ENCODE results near the gene VPS13D.
"Not testable (repeated sequence)": the region's sequence is repeated elsewhere in the genome, so short reads cannot be mapped to it uniquely, and the experiment has no call there.

The VPS13D gene

DNA sequence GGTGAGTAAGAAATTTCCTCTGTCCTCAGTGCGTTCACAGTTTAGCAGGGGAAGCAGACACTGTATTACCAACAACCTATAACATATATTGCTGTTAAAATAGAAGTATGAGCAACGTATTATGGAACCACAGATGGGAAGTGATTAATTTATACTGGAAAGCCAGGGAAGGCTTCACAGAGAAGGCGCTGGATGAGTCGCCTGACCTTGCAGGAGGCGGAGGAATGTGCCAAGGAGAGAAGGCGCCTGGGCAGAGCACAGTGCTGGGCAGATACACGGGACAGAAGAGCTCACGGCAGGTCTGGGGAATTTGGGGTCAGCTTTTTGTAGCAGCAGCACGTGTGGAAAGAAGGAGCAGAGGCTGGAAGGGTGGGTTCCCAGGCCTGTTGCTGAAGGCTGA, 271.8 kb downstream of the VPS13D start:
- DNase-seq: peak; percentile 84

DNA sequence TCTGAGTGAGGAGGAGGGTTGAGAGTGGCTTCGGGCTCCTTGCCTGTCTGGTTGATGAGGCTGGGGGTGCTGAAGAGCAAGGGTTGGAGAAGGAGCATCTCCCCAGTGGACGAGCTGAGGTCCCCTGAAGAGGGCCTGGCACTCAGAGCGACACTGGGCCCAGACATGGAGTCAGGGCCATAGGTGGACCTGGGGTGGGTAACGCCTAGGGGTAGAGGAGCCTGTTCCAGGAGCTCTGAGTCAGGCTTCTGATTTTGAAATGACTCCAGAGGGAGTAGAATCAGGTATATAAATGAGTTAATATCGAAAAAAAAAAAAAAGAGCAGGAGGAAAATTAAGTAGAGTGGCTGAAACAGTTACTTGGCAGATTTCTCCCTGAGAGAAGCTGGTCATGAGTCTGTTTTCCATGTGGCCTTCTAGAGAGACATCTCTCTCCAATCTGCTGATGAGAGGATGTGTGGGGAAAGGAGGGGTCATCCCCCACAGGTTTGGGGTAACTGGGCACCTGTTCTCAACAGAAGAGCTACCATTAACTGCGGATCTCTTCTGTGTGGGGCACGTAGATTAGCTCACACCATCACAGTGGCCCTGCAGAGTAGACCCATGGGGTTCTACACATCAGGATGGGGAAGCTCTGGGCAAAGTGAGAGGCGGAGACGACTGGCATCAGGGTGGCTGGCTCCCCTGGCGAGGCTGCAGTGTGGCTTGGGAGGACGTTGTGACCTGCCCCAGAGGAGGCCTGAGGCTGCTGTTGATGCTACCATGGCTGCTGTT, 272.7 kb downstream of the VPS13D start:
- DNase-seq: no peak

DNA sequence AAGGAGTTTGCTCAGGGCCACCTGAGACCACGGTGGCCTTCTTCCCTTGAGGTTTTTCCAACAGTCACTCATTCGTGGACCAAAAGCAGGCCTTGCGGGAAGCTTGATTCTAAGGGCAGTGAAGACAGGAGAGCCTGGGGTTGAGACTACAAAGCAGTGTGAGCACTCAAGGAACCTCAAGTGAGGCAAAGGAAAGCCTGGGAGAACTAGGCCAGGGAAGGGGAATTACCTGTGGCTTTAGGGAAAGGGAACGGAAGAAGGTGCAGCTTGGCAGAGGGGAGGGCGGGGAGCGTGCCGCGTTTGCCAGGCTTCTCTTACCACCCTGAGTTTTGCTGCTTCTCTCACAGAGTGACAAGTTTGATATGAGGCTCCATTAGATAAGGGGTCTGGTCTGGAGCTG, 273.9 kb downstream of the VPS13D start:
- DNase-seq: no peak

DNA sequence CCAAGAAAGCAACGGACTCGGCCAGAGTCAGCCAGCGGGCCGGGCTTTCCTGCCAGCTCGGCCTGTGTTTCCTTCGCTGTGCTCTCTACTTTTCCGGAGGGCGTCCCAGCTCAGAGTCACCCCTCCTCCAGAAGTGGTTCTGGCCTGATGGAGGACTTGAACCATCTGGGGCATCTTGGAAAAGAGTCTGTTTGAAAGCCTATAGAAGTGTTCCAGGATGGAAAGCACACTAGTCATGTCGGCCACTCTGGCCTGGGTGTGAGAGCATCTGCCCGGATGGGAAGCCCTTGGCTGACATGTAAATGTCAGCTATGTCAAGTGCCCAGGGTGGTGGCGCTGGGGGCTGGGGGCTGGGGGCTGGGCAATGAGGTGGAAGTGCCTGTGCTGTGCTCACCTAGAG, 274.8 kb downstream of the VPS13D start:
- no peak for DNase-seq

DNA sequence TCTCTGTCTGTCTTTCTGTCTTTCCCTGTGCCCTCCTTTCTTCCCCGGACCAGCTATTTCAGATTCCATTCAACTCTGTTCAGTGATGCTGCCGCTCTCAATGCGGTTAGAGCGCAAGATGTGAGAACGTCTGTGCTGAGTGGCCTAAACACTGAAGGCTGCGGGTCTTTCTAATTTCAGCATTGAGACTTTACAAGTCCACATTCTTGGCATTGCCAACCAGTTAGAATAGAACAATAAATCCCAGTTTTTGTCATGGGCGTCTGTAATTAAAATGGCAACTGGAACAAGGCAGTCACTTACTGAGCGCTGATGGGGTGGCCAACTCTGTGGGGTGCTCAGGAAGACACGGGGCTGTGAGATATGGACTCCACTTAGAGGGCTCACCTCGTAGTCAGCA, 275.4 kb downstream of the VPS13D start:
- no peak for DNase-seq

DNA sequence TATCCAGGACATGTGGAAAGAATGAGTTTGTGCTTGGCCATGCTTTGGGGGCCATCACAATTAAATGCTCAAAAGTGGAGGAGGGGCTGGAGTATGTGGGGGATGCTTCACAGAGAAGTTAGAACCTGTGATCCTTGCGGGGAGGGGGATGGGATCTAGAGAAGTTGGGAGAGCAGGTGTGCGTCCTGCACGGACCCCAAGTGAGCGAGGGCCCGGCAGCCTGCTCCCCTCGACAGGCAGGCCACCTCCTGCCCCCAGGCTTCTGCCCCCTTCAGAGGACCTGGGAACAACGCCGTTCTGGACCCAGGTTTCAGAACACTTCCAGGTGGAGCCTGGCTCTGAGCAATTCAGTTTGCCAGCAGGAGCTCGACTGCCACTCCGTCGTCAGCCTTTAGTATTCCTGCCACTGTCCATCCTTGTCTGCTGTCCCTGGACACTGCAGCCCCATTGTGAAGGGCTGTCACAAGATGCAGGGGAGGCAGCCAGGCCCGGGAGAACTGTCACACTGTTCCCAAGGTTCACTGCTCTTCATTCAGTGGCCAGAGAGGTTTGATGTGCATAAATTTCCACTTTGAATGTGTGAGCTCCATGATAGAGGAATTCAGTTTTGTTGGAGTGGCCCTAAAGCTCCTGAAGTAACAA, 275.9 kb downstream of the VPS13D start:
- no peak for DNase-seq

DNA sequence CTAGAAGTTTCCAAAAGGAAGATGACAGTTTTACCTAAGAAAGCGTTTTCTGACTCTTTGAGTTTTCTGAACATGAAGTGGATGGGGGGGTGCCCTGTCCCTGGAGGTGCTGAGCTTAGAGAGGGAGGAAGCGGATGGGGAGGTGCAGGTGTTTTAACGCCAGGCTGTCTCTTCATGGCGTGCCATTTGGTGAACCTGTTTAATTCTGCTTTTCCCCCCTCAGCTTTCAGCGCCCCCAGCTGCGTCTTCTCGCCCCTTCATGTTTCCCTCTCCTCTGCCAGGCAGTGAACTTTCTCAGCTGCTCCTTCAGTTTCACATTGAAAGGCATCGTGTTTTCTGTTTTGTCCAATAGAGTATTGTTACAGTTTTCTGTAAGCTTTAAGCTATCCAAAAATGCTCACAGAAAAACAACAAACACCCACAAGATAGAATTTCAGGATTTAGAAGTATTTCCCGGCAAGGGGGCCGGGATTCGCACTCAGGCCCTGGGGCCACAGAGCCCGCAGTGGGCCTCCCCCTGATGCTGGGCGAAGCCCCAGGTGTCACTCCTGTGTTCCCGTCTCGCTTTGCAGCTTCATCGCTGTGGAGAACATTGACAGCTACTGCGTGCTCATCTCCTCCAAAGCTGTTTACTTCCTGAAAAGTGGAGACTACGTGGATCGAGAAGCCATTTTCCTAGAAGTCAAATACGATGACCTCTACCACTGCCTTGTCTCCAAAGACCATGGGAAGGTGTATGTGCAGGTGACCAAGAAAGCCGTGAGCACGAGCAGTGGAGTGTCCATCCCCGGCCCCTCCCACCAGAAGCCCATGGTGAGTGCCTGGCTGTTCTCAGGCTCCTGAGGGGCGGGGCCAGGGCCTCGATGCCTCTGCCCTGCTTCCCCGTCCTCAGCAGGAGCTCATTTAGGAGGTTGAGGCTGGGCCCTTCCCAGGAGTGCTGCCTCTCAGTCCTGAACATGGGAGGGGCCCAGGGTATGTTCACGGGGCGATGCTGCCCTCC, 276.8 kb downstream of the VPS13D start:
- no peak for DNase-seq

DNA sequence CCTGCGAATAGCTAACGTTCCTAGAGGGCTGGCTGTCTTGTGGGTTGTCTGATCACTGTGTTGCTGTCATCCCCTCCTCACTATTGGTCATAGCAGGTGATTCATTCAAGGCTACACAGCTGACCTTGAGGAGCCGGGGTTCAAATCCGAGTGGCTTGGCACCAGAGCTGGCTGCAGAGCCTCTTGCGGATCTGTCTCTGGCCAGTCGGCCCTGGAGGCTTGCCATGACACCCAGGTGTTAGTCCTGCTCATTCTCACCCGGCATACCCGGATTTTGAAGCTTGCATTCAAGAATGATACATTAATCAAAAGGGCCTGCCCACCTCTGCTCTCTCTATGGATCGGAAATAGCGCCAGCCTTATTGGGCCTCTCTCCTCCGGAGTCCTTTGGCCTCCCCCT, 277.8 kb downstream of the VPS13D start:
- DNase-seq: no peak

DNA sequence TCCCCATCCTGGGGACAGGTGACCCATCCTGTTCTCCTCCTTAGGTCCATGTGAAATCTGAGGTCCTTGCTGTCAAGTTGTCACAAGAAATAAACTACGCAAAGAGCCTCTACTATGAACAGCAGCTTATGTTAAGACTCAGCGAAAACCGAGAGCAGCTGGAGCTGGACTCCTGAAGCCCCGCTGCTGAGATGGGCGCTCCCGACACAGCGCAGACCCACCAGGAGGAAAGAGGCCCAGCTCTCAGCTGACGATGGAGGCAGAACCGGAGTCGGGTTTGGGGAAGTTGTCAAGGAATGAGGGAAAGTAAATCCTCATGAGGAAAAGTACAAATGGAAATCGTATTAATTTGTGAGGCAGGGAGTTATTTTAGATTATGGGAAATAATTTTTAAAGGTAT, 279.0 kb downstream of the VPS13D start:
- DNase-seq: no peak

DNA sequence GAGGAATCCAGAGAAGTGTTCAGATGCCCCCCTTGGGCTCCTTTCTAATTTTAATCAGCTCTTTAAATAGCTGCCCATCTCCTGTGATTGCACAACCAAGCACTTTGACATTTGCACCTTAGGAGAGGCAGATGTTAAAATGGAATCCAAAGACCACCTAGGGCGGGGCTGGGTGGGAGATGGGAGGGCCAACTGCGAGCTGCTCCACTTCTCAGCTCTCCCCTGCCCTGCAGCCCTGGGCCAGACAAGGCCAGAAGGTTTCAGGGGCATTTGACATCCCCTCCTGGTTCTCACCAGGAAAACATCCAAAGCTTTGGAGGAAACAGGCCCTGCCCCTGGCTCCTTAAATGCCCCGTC, 281.3 kb downstream of the VPS13D start:
- no peak for DNase-seq

DNA sequence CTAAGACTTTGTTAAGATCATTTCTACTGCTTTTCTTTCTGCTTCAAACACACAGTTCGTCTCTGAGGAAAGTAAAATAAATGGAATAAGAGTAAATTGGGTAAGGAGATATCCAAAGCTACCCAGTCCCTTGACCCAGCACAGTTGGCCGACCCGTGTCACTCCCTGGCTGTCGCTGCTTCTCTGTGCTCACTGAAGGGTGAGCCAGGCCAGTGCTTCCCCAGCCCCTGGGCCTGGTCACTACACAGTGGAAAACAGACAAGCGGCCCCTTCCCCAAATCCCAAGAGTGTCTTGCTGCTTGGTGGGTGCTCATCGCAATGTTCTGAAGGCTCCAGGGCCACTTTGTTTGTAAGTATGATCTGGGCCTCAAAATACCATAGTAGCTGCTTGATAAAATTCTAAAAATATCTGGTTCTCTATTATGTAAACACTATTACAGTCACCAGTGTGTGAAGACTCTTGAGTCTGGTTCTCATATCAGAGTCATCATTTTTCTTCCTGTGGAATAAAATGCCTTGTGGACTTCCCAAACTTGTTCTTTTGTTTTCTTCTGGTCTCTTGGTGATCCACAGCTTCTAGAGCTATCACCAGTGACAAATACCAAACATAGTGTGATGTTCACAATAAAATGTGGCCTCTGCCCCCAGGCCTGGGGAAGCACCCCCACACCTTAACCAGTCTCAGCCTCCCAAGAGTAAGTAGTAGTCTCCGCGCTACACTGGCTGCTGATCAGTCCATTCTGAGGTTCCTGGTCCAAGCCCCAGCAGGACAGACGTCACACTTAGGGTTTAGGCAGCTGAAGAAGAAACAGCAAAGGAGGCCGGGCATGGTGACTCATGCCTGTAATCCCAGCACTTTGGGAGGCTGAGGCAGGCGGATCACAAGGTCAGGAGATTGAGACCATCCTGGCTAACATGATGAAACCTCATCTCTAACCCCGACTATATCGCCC, 282.0 kb downstream of the VPS13D start:
- no peak for DNase-seq

DNA sequence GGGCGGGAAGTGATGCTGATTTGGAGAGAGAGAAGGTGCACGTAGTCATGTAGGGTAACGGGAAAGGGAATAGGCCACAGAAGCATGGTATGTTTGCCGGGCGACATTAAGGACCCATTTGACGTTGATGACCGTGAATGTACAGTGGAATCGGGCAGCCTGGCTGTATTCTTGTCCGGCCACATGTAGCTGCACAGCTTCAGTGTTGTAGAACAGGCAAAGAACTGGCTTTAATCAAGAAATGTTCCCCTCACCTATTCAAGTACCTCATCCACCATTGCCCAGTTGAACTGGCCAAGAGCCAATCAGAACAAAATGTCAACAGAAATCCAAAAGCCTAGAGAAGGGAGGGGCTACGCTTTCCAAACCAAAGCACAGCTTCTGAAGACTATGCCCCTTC, 283.4 kb downstream of the VPS13D start:
- DNase-seq: no peak

DNA sequence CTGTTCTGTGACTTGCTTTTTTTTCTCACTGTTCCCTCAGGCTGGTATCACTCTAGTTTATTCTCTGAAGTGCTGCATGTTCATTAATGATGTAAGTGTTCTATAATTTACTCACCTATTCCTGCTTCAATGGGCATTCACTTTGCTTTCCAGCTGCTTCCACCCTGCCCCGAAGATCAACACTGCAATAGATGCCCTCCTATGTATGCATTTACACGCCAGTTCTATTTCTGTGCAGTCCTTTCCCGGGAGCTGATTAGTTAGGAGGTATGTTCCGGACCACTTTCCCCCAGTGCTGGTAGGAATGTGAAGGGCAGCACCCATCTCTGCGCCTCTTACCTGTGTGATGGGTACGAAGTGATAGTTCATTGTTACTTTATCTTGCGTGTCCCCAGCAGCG, 284.8 kb downstream of the VPS13D start:
- no peak for DNase-seq

DNA sequence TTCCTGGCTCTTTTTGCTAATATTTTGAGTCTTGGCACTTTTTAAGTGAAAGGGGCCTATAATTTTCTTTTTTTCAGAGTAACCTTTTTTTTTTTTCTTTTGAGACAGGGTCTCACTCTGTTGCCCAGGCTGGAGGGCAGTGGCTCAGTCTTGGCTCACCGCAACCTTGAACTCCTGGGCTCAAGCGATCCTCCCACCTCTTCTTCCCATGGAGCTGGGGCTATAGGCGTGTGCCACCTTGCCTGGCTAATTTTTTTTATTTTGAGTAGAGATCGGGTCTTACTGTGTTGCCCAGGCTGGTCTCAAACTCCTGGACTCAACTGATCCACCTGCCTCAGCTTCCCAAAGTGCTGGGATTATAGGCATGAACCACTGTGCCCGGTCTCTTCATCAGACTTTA, 285.4 kb downstream of the VPS13D start:
- DNase-seq: no peak

DNA sequence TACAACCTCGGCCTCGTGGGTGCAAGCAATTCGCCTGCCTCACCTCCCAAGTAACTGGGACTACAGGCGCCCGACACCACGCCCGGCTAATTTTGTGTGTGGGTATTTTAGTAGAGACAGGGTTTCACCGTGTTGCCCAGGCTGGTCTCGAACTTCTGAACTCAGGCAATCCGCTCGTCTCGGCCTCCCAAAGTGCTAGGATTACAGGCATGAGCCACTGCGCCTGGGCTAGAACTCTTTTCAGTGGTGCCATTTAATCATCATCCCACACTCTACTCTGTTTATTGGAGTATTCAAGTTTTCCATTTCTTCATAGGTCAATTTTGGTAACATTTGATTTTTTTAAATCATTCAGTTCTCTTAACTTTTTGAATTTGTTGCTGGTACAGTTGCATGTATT, 286.9 kb downstream of the VPS13D start:
- no peak for DNase-seq

DNA sequence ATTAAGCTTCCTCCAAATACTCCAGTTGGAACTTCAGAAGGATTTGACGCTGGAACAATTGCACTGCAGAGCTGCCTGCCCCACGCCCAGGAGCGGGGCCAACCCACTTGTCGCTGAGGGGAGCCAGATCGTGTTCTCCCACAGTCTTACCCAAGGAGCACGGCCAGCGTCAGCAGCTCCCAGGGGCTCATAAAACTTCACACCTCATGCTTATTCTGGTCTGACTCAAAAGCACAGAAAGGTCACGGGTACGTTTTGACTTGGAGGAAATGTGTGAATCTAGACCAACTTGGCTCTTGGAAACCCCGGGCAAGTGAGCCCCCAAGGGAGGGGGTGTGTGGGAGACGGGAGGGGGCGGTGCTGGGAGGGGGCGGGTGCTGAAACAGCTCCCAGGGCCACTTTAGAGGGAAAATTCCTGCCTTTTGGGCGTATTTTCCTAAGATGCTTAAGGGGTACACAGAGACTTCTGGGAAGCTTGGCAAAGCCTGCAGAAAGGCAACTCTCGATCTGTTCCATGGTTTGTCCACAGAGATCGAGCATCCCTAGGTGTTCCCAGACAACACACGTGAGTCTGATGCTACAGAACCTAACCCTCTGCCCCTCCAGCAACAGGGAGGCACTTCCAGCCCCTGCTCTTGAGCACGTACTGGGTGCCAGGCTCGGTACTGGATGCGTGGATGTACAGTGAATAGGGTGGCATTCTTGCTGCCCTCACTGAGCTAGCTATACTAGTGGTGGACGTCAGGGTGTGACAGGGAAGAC, 289.3 kb downstream of the VPS13D start:
- DNase-seq: peak; percentile 44

DNA sequence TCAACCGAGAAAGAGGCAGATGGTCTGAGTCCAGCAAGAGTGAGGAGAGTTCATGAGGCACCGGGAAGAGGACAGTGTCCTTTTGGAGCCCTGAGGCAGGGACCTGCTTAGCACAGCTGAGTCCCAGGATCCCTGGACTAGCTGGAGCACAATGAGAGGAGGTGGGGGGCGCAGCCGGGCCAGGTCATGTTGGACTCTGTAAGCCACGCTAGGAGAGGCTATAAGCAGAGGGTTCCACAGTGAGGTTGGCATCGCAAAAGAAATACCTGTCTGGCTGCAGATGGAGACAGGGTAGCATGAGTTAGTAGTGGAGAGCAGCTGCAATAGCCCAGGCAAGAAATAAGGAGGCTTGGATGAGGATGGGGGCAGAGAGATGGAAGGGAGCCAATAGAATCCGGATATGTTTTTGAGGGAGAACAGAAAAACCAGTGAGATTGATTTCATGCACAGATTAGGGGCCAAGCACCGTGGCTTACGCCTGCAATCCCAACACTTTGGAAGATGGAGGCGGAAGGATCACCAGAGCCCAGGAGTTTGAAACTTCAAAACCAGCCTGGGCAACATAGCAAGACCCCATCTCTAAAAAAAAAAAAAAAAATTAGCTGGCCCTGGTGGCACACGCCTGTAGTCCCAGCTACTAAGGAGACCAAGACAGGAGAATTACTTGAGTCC, 290.0 kb downstream of the VPS13D start:
- no peak for DNase-seq

DNA sequence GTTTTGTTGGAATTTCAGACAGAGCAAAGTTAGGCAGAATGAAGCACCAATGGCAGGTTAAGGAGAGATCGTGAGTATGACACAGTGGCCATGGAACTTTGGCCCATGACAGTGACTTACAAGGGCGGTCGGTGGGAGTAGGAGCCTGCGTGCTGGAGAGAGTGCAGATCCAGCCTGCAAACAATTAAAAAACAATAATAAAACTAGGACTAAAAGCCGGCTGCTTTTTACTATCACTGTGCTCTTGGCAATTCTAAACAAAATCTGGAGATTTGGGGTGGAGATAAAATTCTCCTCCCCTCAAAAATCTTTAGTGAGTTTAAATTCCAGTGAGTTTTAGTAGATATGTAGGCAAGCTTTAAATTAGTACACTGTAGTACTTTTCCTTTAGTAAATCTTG, 291.3 kb downstream of the VPS13D start:
- DNase-seq: peak; percentile 11

DNA sequence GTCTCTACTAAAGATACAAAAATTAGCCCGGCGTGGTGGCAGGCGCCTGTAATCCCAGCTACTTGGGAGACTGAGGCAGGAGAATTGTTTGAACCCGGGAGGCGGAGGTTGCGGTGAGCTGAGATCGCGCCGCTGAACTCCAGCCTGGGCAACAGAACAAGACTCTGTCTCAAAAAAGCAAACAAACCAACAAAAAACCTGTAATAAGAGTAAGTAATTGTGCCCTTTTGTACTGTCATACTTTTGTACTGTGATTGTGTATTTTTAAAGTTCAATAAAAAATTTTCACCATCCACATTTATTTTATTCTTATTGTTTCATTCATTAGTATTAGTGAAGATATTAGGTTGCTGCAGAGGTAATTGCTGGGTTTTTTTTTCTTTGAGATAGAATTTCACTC, 292.9 kb downstream of the VPS13D start:
- DNase-seq: not testable (repeated sequence)

DNA sequence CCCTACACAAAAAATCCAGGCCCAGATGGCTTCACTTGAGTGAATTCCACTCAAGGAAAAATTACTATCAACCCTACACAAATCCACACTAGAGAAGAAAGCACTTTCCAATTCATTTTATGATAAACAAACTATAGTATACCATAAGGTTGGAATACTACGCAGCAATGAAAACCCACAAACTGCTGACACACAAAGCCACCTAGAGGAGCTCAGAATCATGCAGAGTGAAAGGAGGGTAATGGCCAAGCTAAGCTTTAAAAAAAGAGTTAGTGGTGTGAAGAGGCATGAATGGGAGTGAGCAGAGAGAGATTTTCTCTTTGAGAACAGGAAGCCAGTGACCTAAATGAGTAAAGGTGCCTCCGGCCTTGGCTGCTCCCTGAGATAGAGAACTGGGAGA, 294.4 kb downstream of the VPS13D start:
- DNase-seq: no peak
